Smooth muscle cell (in vitro differentiated cells): Measurements from ENCODE around the gene VAMP8. TPM values are rescaled to one million over a fixed set of nuclear protein-coding genes. Genes with fewer than 3 reads are reported as not detected.
A peak's percentile ranks its signal among the peaks of the same experiment; 100 is the strongest.

Source experiments
- DNase-seq: peaks from one replicate; lab custom pipeline; 2025; ENCODE audit not compliant: unreplicated experiment; lab: John Stamatoyannopoulos, UW
- H2AFZ ChIP-seq: fragments of 200-600 bp; sonication (generic); 2 replicates; pipeline ENCODE4 v1.6.0; 2016; ENCODE audit warnings: antibody characterized with exemption, low read depth, mild to moderate bottlenecking
- H3F3A ChIP-seq: fragments of 200-600 bp; sonication (generic); 2 replicates; pipeline ENCODE4 v1.6.0; 2017; ENCODE audit warnings: antibody characterized with exemption, low read depth
- H3K27ac ChIP-seq: fragments of 200-600 bp; sonication (generic); 2 replicates; pipeline ENCODE4 v1.5.1; 2016; ENCODE audit warnings: low read depth, mild to moderate bottlenecking
- H3K27me3 ChIP-seq: fragments of 200-600 bp; sonication (generic); 2 replicates; pipeline ENCODE4 v1.6.1; 2016; ENCODE audit warnings: low read depth, mild to moderate bottlenecking
- H3K36me3 ChIP-seq: fragments of 200-600 bp; sonication (generic); 2 replicates; pipeline ENCODE4 v1.5.1; 2016; ENCODE audit warnings: low read depth
- H3K4me1 ChIP-seq: fragments of 200-600 bp; sonication (generic); 2 replicates; pipeline ENCODE4 v1.5.1; 2016; ENCODE audit warnings: low read depth
- H3K4me2 ChIP-seq: fragments of 200-600 bp; sonication (generic); 2 replicates; pipeline ENCODE4 v1.6.0; 2016; ENCODE audit warnings: mild to moderate bottlenecking
- H3K4me3 ChIP-seq: fragments of 200-600 bp; sonication (generic); 2 replicates; pipeline ENCODE4 v1.5.1; 2016; ENCODE audit warnings: mild to moderate bottlenecking
- H3K79me2 ChIP-seq: fragments of 200-600 bp; sonication (generic); 2 replicates; pipeline ENCODE4 v1.6.0; 2016; ENCODE audit warnings: low read depth, mild to moderate bottlenecking
- H3K9ac ChIP-seq: fragments of 200-600 bp; sonication (generic); 2 replicates; pipeline ENCODE4 v1.6.0; 2016; ENCODE audit warnings: low read depth
- H3K9me3 ChIP-seq: fragments of 200-600 bp; sonication (generic); replicated peaks from 2 replicates; pipeline ENCODE4 v1.5.1; 2016; ENCODE audit warnings: low read depth
- H4K20me1 ChIP-seq: fragments of 200-600 bp; sonication (generic); 2 replicates; pipeline ENCODE4 v1.6.0; 2016; ENCODE audit warnings: low read depth
- CTCF ChIP-seq: fragments of 200-600 bp; sonication (generic); IDR thresholded peaks from 2 replicates; pipeline ENCODE4 v1.5.1; 2017; ENCODE audit warnings: borderline replicate concordance, mild to moderate bottlenecking, antibody characterized with exemption; ENCODE audit not compliant: insufficient read depth, poor library complexity, severe bottlenecking
- WGBS: methylation state at CpG from one replicate; pipeline ENCODE4 v1.1.7; 2016; ENCODE audit warnings: low lambda C conversion rate; 5-methylcytosine and 5-hydroxymethylcytosine counted together
- polyA plus RNA-seq: library from polyadenylated mRNA; unstranded; fragments of >200 nt; fragmentation: Nextera tagmentation; extraction: Ambion mirVana; gene quantifications from 2 replicates; pipeline ENCODE4 v1.2.1, GENCODE V29; 2016
- total RNA-seq: library from RNA; depleted of rRNA; stranded (reverse); fragments of >200 nt; gene quantifications from 2 replicates; pipeline ENCODE4 v1.2.3, GENCODE V29; 2014

VAMP8 gene
- total and polyA plus RNA-seq, 2 experiments from 2014 or later: 15.1 to 17.5 TPM

GRCh38 chr2:85531589-85531988 is 45.8 kb upstream of the VAMP8 start:
- 73% methylated on average over 2 of the region's 2 CpGs for WGBS
- H3K27ac ChIP-seq: no peak overlapping the region
- H3K4me2 ChIP-seq: no peak overlapping the region
- H3K4me3 ChIP-seq: no peak overlapping the region
- no peaks in the 10 kb centered on the region for H3F3A ChIP-seq
- H2AFZ ChIP-seq: no peak overlapping the region
- no peak for DNase-seq
- H3K36me3 ChIP-seq: no peaks in the 10 kb centered on the region
- no peak for TF ChIP-seq CTCF
- H3K79me2 ChIP-seq: no peaks in the 10 kb centered on the region
- no peak overlapping the region for H3K9ac ChIP-seq
- H3K9me3 ChIP-seq: no peaks in the 10 kb centered on the region
- no peaks in the 10 kb centered on the region for H4K20me1 ChIP-seq
- H3K27me3 ChIP-seq: peaks cover 4% of the 10 kb centered on the region
- no peaks in the 10 kb centered on the region for H3K4me1 ChIP-seq

- Histone ChIP-seq H3K27me3 (no peaks in the 10 kb centered on the region), H3K4me1 (peaks cover 17% of the 10 kb centered on the region), H3K79me2 (peaks cover 11% of the 10 kb centered on the region), H3K36me3 (no peaks in the 10 kb centered on the region), H3K9ac (no peak overlapping the region), H3K4me3 (no peak overlapping the region), H3K27ac (no peak overlapping the region), H2AFZ (no peak overlapping the region), H4K20me1 (peaks cover under 1% of the 10 kb centered on the region), H3K9me3 (no peaks in the 10 kb centered on the region), H3F3A (peaks cover 8% of the 10 kb centered on the region), H3K4me2 (no peak overlapping the region)
- no peak for DNase-seq
- no peak for TF ChIP-seq CTCF
- WGBS: 92% methylated on average over 3 of the region's 3 CpGs
Observed at GRCh38 chr2:85534099-85534498, 43.3 kb upstream of the VAMP8 start.

- Histone ChIP-seq H3F3A (peaks cover 10% of the 10 kb centered on the region), H4K20me1 (peaks cover 8% of the 10 kb centered on the region), H3K4me3 (no peak overlapping the region), H3K27me3 (no peaks in the 10 kb centered on the region), H3K4me1 (peaks cover 17% of the 10 kb centered on the region), H3K4me2 (no peak overlapping the region), H2AFZ (no peak overlapping the region), H3K9ac (no peak overlapping the region), H3K9me3 (no peaks in the 10 kb centered on the region), H3K79me2 (peaks cover 18% of the 10 kb centered on the region), H3K27ac (peak overlapping the region; percentile 98), H3K36me3 (no peaks in the 10 kb centered on the region)
- WGBS: 91% methylated on average over 3 of the region's 3 CpGs
- no peak for TF ChIP-seq CTCF
- DNase-seq: no peak
Observed at GRCh38 chr2:85534881-85535280, 42.5 kb upstream of the VAMP8 start.

- peaks cover 24% of the 10 kb centered on the region for H4K20me1 ChIP-seq
- peak overlapping the region; percentile 98 for H3K27ac ChIP-seq
- peaks cover 29% of the 10 kb centered on the region for H3K4me1 ChIP-seq
- 25% methylated on average over 3 of the region's 3 CpGs for WGBS
- peak overlapping the region; percentile 99 for H3K4me2 ChIP-seq
- H2AFZ ChIP-seq: no peak overlapping the region
- peak overlapping the region; percentile 96 for H3K9ac ChIP-seq
- no peaks in the 10 kb centered on the region for H3K9me3 ChIP-seq
- no peak for TF ChIP-seq CTCF
- peaks cover 7% of the 10 kb centered on the region for H3K36me3 ChIP-seq
- DNase-seq: peak; percentile 6
- H3K4me3 ChIP-seq: peak overlapping the region; percentile 92
- H3K27me3 ChIP-seq: no peaks in the 10 kb centered on the region
- H3F3A ChIP-seq: peaks cover 26% of the 10 kb centered on the region
- H3K79me2 ChIP-seq: peaks cover 34% of the 10 kb centered on the region
Observed at GRCh38 chr2:85536479-85536878, 40.9 kb upstream of the VAMP8 start.
